ENCODE data around the gene FBXL16.

DNA sequence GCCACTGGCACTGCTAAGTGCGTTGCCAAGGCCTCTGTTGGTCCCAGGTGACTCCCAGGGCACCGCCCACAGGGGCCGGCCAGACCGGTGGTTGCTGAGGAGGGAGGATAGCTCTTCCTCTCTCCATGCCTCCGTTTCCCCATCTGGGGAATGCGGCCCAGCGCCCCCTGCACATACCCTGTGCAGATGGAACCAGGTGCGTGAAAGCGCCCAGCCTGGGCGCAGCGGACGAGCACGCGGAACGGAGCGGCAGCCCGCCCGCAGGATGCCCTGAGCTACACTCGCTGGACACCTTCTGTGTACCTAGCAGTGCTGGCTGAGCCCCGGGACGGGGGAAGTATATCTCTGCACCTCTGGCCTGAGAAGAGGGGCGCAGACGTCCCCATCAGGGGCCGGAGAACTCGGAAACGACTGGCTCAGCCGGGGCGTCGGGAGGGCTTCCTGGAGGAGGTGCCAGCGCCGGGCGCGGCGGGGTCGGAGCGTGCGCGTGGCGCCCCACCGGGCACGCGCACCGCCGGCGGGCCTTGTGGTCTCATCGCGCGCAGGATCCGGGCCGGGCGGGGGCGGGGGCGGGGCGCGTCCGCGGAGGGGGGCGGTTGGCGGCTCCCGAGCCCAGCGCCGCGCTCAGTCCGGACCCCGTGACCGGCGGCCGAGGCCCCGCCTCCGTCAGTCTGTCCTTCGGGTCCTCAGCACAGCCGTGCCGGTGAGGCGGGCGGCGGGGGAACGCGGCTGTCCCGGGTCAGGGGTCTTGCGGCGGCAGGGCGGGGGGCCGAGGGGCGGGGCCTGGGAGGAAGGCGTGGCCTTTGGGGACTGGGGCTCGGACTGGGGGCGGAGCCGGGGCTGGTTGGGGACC, 21.1 kb upstream of the FBXL16 start, which contains the start of the genes CCDC78 and HAGHL:
- TF ChIP-seq TAF1 (IDR thresholded peaks at IDR 0.05; ENCODE audit: low read depth) (no peak; the same call in 1 of the 2 replicates), RAD21 (IDR thresholded peaks at IDR 0.05; ENCODE audit: low read depth) (no peak), NFIC (IDR thresholded peaks at IDR 0.05) (no peak), FOXM1 (IDR thresholded peaks at IDR 0.05; ENCODE audit: borderline replicate concordance, low read depth) (no peak), YY1 (IDR thresholded peaks at IDR 0.05; ENCODE audit: low read depth) (no peak)
- TF ChIP-seq, protein P1, sequence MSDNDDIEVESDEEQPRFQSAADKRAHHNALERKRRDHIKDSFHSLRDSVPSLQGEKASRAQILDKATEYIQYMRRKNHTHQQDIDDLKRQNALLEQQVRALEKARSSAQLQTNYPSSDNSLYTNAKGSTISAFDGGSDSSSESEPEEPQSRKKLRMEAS (IDR thresholded peaks at IDR 0.05) = no peak

All from Ishikawa (cell line).